Amniotic epithelial cell (primary cell): ENCODE results near the gene TEAD3.
A peak's percentile ranks its signal among the peaks of the same experiment; 100 is the strongest.

Experiments used
- DNase-seq: peaks from one replicate; pipeline ENCODE4 v3.0.0-alpha.2; 2010; ENCODE audit warnings: low read depth

The TEAD3 gene

DNA sequence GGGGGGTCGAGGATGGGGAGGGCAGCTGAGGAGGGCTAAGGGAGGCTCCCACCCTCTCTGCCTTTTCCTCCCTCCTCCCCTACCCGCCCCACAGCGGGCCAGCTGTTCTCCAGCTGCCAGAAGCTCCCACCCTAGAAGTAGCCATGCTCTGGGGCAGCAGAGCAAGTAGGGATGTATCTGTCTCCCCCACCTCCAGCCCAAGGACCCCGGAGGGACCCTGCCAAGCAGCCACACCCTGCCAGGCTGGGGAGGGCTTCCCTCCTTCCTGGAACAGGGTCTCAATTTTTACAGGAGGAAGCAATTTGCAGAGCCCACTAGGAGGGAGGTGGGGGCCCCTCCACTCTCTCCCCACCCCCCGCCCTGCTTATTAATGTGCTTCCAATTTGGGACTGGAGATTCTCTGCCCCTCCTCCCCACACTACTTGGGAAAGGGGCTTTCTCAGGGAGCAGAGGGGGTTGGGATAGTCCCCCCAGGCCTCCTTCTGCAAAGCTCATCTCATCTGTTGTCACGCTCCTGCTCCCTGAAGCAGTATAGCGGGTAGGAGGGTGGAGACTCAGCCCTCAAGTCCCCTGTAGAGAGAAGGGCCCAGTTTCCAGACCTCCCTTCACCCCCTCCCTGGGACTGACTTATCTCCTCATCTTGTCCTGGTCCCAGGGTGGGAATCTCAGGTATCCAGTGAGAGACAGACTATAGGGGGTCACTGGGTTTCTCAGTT, 4.5 kb downstream of the TEAD3 start:
- DNase-seq = no peak

DNA sequence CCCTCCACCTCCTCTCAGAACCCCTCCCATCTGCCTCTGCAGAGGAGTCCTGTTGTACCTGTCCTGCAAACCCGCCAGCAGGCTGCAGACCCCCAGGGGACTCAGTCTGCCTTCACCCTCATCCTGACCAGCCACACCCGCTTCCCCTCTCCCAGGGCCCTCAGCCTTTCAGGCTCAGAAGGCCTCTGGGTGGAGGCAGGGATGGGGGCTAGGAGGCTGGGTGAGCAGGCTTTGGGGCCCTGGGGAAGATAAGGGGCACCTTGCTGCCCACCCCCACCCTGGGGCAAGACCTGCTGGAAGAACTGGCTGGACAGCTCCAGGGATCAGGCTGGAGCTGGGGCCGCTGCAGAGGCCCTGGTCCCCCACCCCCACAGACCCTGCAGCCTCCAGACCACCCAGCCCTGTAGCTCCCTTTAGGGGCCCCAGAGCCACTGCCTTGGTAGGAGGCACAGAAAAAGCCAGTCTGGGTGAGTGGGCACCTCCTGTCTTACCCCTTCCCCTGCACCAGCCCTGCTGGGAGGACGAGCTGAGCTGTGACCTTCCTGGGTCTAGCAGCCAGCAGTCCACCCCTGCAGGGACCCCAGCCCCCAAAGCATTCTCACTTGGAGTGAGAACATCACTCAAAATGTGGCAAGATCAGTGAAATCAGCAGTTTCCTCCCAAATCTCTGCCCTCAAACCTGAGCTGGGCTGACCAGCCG, 5.2 kb downstream of the TEAD3 start:
- no peak for DNase-seq

DNA sequence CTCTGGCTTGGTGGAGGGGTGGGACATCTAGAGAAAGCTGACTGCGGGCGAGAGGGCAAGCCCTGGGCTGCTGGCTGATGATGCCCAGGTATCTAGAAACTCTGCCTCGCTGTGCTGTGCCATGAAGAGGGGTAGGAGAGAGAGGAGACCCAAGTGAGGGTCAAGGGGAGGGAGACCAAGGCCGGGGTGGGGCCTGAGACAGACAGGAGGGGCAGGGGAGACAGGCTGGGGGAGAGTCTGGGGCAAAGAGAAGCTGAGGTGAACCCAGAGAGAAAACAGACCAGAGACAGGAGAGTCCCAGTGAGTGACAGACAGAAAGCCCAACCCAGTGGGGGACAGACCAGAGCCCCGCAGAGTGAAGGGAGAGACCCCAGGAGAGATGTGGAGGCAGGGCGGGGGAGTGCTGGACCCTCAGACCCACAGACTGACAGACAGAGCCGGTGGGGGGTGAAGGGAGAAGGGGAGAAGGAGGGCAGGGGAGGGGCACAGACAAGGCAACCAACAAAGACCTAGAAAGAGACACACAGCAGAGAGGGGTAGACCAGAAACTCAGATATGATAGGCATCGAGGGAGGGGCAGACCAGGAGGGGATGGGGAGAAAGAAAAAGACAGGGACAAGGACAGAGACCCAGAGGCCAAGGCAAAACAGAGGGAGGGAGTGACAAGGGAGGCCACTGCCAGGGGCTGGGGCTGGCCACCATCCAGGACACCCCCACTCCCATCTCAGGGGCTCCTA, 5.9 kb downstream of the TEAD3 start:
- DNase-seq = no peak

DNA sequence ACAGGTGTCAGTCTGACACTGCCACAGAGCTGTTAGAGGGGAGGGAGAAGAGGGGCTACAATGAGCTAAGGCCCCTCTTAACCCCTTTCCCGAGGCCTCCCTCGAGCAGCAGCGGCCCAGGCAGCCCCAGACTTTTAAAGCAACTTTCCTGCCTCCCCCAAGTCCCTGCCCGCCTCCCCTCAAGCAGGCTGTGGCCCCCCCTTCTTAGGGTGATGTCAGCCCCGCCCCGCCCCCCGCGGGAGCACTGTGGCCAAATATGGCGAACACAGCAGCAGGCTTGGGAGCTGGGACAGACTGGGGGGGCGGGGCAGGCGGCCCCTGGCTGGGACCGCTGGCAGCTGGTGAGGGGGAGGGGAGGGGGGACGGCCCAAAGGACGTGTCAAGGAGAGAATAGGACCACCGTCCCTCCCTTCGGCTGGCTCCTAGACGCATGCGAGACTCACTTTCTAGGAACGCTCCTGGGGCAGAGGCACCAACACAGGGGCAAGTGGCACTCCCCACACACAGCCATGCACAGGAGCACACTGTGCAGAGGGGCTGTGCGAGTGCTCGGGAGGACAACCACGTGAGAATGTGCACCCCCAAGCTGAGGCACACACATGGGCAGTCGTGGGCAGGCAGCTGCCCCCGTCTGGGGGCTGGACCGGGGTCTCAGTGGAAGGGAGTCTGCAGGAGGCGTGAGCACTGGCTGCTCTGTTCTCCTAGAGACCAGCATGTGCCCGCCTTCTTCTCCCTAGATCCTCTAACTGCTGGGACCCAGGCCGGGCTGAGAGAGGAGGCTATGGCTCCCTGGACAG, 6.7 kb downstream of the TEAD3 start:
- DNase-seq = peak; percentile 29

DNA sequence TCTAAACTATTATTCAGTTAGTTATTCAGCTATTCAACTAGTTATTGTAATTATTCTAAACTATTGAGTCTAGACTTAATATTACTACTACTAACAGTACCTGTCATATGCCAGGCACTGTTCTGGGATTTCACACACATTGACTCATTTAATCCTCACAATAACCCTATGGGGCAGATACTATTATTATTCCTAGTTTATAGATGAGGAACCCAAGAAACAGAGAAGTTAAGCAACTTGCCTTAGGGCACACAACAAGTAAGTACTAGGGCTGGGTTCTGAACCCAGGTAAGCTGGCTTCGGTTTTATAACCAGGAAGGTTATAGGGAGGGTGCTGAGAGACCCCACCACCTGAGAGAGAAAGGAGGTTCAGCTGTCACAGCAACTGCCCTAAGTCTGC, 7.8 kb downstream of the TEAD3 start:
- no peak for DNase-seq

DNA sequence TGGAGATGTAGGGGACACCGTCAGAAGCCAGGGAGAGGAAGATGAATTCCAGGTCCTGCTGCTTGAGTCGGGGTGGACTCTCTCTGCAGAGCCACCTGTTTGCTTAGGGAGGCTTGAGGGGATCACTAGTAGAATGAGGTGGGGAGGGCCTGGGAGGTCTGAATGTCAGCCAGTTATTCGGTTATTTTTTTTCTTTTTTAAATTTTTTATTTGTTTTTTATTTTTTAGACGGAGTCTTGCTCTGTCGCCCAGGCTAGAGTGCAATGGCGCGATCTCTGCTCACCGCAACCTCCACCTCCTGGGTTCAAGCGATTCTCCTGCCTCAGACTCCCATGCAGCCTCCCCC, 8.4 kb downstream of the TEAD3 start:
- no peak for DNase-seq

DNA sequence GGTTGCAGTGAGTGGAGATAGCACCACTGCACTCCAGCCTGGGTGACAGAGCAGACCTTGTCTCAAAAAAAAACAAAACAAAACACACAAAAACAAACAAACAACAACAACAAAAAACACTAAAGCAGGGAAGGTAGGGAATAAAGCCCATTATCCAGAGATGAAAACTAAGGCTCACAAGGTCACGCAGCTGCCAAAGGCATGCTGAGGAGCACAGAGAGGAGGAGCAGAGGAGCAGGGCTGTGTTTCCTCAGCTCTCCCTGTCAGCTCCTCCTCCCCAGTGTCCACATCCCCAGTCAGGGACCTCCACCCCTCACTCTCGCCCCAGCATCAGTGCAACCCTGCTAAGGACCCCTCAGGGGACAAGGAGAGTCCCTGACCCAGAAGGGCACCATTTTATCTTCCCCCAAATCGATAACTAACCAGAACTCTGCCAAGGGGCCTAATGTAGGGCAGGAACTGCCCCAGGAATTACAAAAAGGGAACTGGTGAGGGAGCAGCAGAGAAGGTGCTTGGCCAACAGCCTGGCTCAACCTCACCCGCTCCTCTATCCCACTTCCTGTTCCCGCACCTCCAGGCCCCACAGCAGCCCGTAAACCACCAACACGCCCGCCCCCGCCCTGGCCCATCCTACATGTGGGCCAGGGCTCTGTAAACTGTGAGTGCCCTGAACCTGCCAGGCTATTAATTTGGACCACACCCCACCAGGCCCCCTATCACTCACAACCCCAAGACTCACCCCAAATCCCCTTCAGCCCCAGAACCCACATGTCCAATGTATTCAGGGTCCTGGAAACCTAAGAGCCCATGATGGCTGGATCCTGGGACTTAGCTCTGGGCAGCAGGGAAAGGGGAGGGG, 9.0 kb downstream of the TEAD3 start:
- peak; percentile 81 for DNase-seq

DNA sequence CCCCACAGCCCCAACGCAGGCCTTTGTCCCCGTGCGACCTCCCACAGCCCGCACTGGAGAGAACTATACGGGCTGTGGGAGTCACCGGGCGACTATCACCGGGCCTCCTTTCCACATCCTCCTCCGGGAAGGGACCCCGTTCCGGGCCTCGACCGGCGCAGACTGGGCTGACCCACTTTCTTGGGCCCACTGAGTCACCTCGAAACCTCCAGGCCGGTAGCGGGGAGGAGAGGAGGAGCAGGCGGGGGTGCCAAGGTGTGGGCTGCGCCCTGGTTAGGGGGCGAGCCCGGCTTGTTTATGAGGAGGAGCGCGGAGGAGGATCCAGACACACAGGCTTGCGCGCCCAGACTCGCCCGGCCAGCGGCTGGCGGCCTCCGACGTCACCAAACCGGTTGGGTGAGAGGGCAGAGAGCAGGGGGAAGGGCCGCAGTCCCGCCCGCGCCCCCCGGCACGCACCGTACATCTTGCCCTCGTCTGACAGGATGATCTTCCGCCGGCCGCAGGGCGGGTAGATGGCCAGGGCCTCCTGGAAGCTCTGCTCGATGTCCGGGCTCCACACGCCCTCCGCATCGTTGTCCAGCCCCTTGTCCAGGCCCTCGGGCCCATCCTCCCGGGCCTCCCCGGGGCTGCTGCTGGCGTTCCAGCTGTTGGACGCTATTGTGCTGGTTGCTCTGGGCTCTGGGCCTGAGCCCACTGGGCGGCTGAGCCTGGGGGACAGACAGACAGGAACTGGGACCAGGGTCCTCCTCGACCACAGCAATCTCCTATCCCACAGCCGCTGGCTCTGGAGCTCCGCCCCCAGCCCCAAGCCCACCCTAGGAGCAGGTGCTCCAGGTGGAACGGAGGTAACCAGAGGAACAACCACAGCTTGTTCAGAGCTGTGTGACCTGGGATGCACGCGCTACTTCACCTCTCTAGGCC, 10.6 kb downstream of the TEAD3 start:
- peak; percentile 93 for DNase-seq

DNA sequence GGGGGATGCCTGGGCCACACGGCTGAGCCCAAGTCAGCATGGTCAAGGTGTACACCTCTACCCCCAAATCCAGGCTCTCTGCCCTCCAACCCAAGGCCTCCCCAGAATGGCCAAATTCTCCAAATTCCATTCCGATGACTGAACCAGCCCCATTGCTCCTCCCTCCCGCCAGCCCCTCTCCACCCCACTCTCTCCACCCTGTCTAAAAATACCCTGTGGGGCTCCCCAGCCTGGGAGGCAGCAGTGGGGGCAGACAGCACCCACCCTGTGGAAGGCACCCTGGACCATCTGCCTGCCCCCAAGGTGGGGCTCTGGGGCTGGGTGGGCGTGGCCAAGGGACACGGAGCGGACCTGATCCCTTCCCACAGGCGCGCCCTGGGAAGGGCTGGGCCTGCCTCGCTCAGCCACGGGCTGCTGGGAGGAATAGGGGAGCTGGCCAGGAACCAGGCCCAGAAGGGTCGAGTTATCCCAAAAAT, 11.4 kb downstream of the TEAD3 start:
- DNase-seq = peak; percentile 57

DNA sequence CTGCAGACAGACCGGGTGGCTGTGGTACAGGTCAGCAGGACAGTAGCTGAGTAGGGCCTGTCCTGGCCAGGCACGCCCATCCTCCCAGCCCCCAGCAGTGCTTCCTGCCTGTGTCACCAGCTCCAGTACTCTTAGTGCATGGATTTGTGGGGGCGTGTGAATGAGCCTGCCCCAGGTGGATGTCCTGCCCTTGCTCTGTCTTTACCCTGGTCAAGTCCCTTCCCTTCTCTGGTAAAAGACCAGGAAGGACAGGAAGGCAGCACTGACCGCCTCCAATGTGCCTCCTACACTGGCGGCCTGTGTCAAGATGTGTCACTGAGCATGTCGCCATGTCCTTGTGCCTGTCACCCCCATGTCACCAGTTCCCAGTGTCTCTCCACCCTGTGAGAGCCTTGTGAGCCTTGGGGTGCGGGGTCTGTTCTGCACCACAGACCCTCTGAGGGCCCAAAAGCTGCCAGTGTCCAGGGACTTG, 11.9 kb downstream of the TEAD3 start:
- DNase-seq = no peak

DNA sequence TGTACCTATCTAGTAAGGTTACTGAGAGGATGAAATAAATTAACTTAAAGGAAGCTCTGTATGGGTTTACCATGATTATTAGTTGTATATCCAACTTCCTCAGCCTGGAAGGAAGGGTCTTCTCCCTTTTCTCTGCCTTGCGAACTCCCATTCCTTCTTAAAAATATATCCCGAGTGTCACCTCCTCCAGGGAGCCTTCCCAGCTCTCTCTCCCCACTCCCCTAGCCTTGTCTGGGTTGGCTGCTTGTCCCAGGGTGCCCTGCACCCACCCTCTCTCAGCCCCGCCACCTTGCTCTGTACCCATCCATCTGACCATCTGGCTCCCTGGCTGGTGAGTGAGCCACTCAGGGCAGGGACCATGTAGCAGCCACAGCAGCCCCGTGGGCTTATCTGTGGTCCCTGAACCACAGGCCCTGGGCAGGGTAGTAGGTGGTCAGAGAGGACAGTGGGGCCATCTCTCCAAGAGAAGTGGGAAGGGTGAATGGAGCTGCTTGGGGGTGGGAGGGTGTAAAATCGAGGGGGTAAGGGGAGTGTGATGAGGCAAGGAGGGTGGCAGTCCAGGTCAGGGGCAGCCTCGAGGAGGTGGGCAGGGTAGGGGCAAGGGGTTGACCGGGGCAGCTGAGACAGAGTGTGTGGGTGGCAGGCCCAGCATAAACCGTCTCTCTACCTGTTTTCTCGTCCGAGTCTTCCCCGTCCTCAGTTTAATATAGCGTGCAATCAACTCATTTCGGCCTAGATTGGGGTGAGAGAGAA, 12.8 kb downstream of the TEAD3 start:
- DNase-seq = no peak

DNA sequence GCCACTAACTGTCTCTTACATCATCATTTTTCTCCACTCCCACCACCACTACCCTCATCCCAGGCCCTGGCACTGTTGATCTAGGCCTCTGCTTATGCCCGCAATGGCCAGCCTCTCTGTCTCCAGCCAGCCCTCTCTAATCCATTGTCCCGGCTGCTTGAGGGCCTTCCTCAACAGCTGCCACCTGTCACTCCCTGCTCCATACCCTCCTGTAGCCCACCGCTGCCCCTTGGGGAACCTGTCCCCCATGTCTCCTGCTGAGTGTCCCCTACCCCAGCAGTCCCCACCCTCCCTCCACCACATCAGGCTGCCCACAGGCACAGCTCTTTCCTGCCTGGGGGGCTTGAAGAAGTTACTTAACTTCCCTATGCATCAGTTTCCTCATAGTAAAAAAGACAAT, 13.4 kb downstream of the TEAD3 start:
- no peak for DNase-seq

DNA sequence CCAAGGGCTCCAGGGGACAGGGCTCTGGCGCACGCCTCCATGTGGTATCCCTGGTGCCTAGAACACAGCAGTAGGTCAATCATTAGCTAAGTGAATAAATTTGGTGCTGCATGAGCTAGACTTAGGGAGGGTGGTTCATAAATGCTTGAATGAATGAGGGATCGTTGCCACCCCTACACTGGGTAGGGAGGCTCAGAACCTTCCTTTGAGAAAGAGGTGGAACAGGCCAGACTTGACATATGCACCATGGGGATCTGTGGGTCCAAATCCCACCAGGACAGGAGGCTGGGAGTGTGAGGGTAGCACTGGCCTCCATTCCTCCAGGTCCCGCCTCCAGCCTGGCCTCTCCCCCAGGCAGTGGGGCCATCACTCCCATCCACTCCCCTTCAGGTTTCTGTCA, 13.8 kb downstream of the TEAD3 start:
- DNase-seq = no peak

DNA sequence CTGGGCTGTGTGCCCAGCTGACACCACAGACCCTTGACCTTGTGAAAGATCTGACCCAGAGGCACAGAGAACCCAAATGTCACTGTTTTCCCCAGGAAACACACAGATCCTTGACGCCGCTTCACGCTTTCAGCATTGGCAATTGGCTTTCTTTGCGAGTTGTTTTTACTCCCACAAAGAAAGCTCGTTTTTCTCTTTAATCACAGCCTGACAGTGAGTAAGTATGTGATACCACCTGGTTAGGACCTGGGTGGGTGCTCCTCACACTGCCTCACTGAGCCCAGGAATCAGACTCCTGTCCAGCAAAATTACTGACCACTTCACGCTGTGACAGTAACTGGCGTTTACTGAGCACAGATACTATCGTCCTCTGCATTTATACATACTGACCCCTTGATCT, 15.7 kb downstream of the TEAD3 start:
- no peak for DNase-seq

DNA sequence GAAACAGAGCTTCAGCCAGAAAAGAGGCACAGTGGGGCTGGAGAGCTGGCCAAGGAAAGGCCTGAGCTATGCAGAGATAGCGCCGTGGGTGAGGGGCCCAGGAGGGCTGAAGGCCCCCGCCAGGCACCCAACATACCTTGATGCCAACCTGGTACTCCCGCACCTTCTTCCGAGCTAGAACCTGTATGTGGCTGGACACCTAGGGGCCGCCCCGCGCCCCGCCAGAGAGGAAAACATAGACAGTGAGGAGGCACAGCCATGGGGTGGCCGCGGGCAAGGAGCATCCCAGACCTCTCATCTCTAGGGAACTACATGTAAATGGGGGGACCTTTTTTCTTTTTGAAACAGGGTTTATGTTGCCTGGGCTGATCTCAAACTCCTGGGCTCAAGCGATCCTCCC, 16.7 kb downstream of the TEAD3 start:
- no peak for DNase-seq

DNA sequence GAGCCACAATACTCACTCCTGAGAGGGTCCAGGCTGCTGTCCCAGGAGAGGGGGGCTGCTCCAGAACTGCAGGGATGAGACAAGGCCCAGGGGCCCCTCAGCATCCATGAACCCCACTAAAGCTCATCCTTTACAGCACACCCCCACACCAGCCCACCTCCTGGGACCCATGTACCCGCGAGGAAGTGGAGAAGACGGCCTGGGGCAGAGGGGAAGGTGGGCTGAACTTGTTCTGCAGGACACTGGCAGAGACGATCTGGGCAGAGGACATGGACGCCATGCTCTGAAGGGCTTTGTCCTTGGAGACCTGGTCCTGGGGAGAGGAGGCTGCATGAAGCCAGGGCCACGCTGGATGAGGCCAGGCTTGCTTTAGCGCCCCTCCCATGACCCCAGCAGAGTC, 18.6 kb downstream of the TEAD3 start:
- no peak for DNase-seq

DNA sequence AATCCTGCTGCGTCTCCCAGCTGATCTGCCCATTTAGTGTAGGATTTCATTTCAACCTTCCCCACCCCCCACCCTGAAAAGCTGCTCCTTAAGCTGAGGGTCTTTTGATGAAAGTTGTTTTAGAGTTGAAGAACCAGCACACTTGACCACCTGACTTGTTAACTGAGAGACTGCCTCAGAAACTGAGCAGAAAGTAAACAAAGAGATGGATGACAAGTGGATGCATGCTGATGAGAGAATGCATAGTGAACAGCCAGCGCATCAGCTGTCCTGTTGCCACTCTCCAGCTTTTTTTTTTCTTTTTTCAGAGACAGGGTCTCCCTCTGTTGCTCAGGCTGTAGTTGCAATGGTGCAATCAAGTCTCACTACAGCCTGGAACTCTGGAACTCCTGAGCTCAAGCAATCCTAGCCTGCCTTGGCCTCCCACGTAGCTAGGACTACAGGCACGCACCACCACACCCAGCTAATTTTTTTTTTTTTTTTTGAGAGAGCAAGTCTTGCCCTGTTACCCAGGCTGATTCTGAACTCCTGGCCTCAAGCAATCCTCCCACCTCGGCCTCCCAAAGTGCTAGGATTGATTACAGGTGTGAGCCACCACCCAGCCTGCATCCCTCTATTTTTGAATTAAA, 19.2 kb downstream of the TEAD3 start:
- no peak for DNase-seq

DNA sequence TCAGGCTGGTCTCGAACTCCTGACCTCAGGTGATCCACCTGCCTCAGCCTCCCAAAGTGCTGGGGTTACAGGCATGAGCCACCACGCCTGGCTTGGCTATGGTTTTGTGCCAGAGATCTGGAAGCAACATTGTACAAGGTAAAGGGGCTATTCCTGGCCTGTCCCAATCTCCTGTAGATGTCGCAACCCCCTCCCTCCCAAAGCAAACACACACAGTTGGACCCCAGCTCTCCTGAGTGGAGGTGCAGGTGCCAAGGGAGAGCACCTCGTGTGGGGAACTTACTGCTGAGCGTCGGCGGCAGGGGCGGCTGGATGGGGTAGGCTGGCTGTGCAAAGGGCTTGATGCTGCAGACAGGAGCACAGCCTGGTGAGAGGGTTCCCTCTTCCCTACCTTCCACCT, 19.9 kb downstream of the TEAD3 start:
- DNase-seq = no peak

DNA sequence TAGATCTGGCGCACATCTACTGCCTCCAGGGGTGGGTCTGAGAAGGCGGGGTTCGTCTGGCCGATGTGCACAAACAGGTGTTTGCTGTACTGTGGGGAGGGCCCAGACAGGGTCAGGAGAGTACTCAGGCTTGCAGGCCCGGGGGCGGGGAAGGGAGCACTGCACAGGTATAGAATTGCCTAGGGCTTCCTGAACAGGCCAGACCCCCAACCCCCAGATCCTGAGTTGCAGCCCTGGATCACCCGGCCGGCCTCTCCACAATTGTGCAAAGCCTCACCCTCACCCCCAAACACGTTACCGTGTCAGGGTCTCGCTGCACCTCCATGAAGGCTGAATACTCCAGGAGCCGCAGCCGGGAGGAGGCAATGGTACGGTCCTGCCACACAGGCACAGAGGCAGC, 20.9 kb downstream of the TEAD3 start:
- no peak for DNase-seq
